Measurements from ENCODE around the gene MACROD2. TPM values are rescaled to one million over a fixed set of nuclear protein-coding genes. Genes with fewer than 3 reads are reported as not detected.

Gene MACROD2
- total and polyA plus RNA-seq, 9 donors, result 2.0 to 4.9 (median 3.1) TPM

GRCh38 chr20:14556206-14556605, 560.9 kb downstream of the MACROD2 start:
- H3K27me3 ChIP-seq (ENCODE audit: control insufficient read depth, insufficient read depth, low read length), result no peaks in the 10 kb centered on the region
- no peaks in the 10 kb centered on the region for H3K36me3 ChIP-seq (ENCODE audit: control insufficient read depth, insufficient read depth, low read length)
- WGBS (ENCODE audit: insufficient coverage), result no CpG with 5 or more reads among the region's 2 CpGs
- no peaks in the 10 kb centered on the region for H3K9me3 ChIP-seq (replicated peaks; ENCODE audit: control insufficient read depth, low read depth, low read length)
- no peaks in the 10 kb centered on the region for H3K4me1 ChIP-seq (ENCODE audit: control insufficient read depth, insufficient read depth, low read length)
- DNase-seq, result no peak
- H3K4me3 ChIP-seq (ENCODE audit: low read length), result no peak overlapping the region
- H3K27ac ChIP-seq (ENCODE audit: low read length), result no peak overlapping the region

DNA sequence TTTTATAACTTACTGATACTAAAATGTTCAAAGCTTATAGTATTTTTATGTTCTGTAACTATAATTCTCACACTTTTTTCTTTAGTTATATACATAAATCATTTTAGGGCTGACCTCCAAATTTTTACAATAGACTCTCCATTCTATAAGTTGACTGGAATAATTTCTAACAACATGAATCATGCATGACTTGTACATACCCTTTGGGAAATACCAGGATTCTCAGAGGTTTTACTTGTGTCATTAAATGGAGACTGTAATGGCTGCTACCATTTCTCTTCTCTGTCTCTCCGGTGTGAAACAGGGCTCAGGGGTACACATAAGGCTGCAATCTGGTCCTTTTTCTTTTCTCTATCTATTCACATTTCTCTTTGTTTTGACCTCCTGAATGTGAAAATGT, 564.3 kb downstream of the MACROD2 start:
- no CpG with 5 or more reads among the region's 1 CpG for WGBS (ENCODE audit: insufficient coverage)
- no peaks in the 10 kb centered on the region for H3K4me1 ChIP-seq (ENCODE audit: control insufficient read depth, insufficient read depth, low read length)
- H3K27ac ChIP-seq (ENCODE audit: low read length), result no peak overlapping the region
- H3K9me3 ChIP-seq (replicated peaks; ENCODE audit: control insufficient read depth, low read depth, low read length), result no peaks in the 10 kb centered on the region
- no peak overlapping the region for H3K4me3 ChIP-seq (ENCODE audit: low read length)
- no peak for DNase-seq
- no peaks in the 10 kb centered on the region for H3K36me3 ChIP-seq (ENCODE audit: control insufficient read depth, insufficient read depth, low read length)
- H3K27me3 ChIP-seq (ENCODE audit: control insufficient read depth, insufficient read depth, low read length), result no peaks in the 10 kb centered on the region

DNA sequence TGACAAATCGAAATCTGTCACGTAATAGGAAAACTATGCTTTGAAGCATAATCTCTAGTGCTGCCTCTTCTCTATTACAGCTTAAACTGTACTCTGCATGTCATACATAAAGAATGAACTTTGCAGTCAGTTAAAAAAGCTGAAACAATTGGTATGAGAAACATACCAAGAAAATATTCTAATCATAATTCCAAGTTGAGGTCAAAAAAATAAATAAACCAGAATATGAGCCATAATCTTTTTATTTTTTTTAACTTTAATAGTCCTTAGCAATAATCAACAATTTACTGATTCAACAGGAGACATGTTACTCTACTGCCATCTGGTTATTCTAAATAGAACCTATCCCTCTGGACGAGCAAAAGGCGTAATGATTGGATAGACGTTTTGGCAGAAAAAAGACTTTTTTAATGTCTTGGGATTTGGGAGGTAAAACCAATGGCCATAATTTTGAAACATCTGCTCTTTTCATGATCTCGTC, 566.5 kb downstream of the MACROD2 start:
- Histone ChIP-seq H3K4me1 (ENCODE audit: control insufficient read depth, insufficient read depth, low read length) (no peaks in the 10 kb centered on the region), H3K36me3 (ENCODE audit: control insufficient read depth, insufficient read depth, low read length) (no peaks in the 10 kb centered on the region), H3K4me3 (ENCODE audit: low read length) (no peak overlapping the region), H3K27ac (ENCODE audit: low read length) (no peak overlapping the region), H3K27me3 (ENCODE audit: control insufficient read depth, insufficient read depth, low read length) (no peaks in the 10 kb centered on the region), H3K9me3 (replicated peaks; ENCODE audit: control insufficient read depth, low read depth, low read length) (no peaks in the 10 kb centered on the region)
- peak; percentile 94 for DNase-seq
- no CpG with 5 or more reads among the region's 6 CpGs for WGBS (ENCODE audit: insufficient coverage)

- Histone ChIP-seq H3K27ac (ENCODE audit: low read length) (no peak overlapping the region), H3K4me3 (ENCODE audit: low read length) (no peak overlapping the region), H3K27me3 (ENCODE audit: control insufficient read depth, insufficient read depth, low read length) (no peaks in the 10 kb centered on the region), H3K4me1 (ENCODE audit: control insufficient read depth, insufficient read depth, low read length) (no peaks in the 10 kb centered on the region), H3K36me3 (ENCODE audit: control insufficient read depth, insufficient read depth, low read length) (no peaks in the 10 kb centered on the region), H3K9me3 (replicated peaks; ENCODE audit: control insufficient read depth, low read depth, low read length) (no peaks in the 10 kb centered on the region)
- no CpG with 5 or more reads among the region's 2 CpGs for WGBS (ENCODE audit: insufficient coverage)
- DNase-seq, result no peak
These were observed 567.7 kb downstream of the MACROD2 start for GRCh38 chr20:14562981-14563380.

DNA sequence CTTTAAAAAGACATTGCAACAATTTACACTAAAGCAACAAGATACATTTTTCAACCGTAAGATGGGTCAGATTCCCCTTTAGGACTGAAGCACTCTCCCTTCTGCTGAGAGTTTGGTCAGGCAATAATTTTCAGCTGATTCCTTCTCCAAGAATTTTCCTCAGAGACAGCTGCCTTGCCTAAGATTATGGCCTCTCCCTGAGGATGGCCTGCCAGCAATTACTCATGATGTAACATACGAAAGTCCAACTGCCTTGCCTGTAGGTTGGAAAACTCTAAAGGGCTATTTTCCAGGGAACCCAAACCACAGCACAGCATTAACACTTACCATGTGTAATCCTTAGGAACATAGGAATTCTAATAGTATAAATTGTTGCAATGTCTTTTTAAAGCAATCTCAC, 571.2 kb downstream of the MACROD2 start:
- H3K4me1 ChIP-seq (ENCODE audit: control insufficient read depth, insufficient read depth, low read length), result no peaks in the 10 kb centered on the region
- H3K4me3 ChIP-seq (ENCODE audit: low read length), result no peak overlapping the region
- no peak overlapping the region for H3K27ac ChIP-seq (ENCODE audit: low read length)
- H3K9me3 ChIP-seq (replicated peaks; ENCODE audit: control insufficient read depth, low read depth, low read length), result no peaks in the 10 kb centered on the region
- DNase-seq, result peak; percentile 87
- no peaks in the 10 kb centered on the region for H3K27me3 ChIP-seq (ENCODE audit: control insufficient read depth, insufficient read depth, low read length)
- no peaks in the 10 kb centered on the region for H3K36me3 ChIP-seq (ENCODE audit: control insufficient read depth, insufficient read depth, low read length)
- 44% methylated on average over 1 of the region's 2 CpGs for WGBS (ENCODE audit: insufficient coverage)

DNA sequence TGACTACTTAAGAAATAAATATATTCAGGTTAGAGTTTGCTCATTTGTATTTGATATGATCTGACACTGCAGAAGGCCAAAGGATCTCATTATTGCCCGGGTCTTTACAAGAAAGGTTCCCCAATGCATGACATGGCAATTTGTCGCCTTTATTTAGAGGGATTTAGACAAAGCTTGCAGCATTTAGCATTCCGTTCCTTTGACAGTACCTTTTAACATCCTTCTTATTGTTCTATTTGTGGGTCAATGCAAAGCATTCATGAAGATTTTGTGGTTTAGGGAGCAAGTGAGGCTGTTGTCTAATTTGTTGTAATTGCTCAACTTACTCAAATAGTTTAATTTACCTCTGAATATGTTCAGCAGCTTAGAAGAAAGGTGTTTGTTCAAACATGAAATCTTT, 572.9 kb downstream of the MACROD2 start:
- H3K27me3 ChIP-seq (ENCODE audit: control insufficient read depth, insufficient read depth, low read length), result no peaks in the 10 kb centered on the region
- H3K36me3 ChIP-seq (ENCODE audit: control insufficient read depth, insufficient read depth, low read length), result no peaks in the 10 kb centered on the region
- no peak for DNase-seq
- WGBS (ENCODE audit: insufficient coverage), result no CpG with 5 or more reads among the region's 3 CpGs
- H3K4me3 ChIP-seq (ENCODE audit: low read length), result no peak overlapping the region
- H3K4me1 ChIP-seq (ENCODE audit: control insufficient read depth, insufficient read depth, low read length), result no peaks in the 10 kb centered on the region
- no peak overlapping the region for H3K27ac ChIP-seq (ENCODE audit: low read length)
- no peaks in the 10 kb centered on the region for H3K9me3 ChIP-seq (replicated peaks; ENCODE audit: control insufficient read depth, low read depth, low read length)

DNA sequence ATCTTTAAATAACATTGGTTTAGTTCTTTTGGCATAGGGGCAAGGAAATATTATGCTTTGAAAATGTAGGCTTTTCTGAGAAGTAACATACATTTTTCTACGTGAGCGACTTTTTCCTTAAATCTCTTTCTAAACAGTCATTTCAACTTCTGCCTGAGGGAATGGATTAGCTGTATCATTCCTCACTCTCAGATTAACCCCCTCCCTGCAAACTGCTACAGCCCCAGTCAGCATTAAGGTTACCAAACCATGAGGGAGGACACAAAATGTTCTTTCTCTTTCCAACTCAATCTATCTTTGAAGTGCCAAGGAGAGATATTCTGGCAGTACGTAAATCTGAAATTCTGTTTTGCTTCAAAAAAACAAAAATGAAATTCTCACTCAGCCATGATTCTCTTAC, 573.4 kb downstream of the MACROD2 start:
- no peak for DNase-seq
- no peaks in the 10 kb centered on the region for H3K27me3 ChIP-seq (ENCODE audit: control insufficient read depth, insufficient read depth, low read length)
- no CpG with 5 or more reads among the region's 3 CpGs for WGBS (ENCODE audit: insufficient coverage)

DNA sequence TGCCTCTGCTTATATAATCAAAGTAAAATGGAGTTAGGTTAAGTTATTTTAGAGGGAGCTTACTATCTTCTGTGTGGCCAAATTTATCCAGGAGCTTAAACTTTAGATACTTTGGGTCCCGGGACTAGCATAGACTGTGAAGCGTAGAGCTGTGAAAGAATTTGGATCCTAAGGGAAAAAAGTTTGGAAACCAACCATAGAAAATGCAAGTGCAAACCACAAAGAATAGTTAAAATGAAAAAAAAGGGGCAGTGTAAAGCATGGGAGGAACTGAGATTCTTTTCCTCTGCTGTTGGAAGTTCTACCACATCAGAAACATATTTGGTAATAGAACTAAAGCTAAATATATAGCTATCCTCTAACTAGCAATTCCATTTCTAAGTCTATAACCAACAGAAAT, 574.3 kb downstream of the MACROD2 start:
- no CpG with 5 or more reads among the region's 2 CpGs for WGBS (ENCODE audit: insufficient coverage)
- no peak overlapping the region for H3K4me3 ChIP-seq (ENCODE audit: low read length)
- DNase-seq, result peak; percentile 21
- no peaks in the 10 kb centered on the region for H3K4me1 ChIP-seq (ENCODE audit: control insufficient read depth, insufficient read depth, low read length)
- H3K36me3 ChIP-seq (ENCODE audit: control insufficient read depth, insufficient read depth, low read length), result no peaks in the 10 kb centered on the region
- no peaks in the 10 kb centered on the region for H3K27me3 ChIP-seq (ENCODE audit: control insufficient read depth, insufficient read depth, low read length)
- H3K9me3 ChIP-seq (replicated peaks; ENCODE audit: control insufficient read depth, low read depth, low read length), result no peaks in the 10 kb centered on the region
- H3K27ac ChIP-seq (ENCODE audit: low read length), result no peak overlapping the region

More for the DNA sequence above, 573.4 kb downstream of the MACROD2 start:
- no peak overlapping the region for H3K4me3 ChIP-seq (ENCODE audit: low read length)
- H3K9me3 ChIP-seq (replicated peaks; ENCODE audit: control insufficient read depth, low read depth, low read length), result no peaks in the 10 kb centered on the region
- H3K36me3 ChIP-seq (ENCODE audit: control insufficient read depth, insufficient read depth, low read length), result no peaks in the 10 kb centered on the region
- H3K27ac ChIP-seq (ENCODE audit: low read length), result no peak overlapping the region
- H3K4me1 ChIP-seq (ENCODE audit: control insufficient read depth, insufficient read depth, low read length), result no peaks in the 10 kb centered on the region

DNA sequence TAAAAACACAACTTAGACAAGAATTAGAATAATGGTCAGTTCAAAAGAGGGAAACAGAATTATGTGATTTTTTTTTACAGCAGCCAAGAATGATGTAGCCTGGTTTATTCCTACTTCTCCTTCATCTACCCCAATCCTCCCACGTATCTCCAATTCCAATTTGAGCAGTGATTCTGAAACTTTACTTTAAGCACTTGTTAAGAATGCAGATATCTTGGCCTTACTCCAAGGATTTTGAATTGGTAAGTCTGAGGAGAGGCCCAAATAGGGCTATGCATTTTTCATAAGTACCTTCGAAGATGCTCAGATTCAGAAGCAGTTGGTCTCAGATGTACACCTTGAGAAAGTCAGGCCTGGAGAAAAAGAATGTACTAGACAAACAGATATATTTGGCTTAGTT, 575.5 kb downstream of the MACROD2 start:
- Histone ChIP-seq H3K27me3 (ENCODE audit: control insufficient read depth, insufficient read depth, low read length) (no peaks in the 10 kb centered on the region), H3K27ac (ENCODE audit: low read length) (no peak overlapping the region), H3K4me1 (ENCODE audit: control insufficient read depth, insufficient read depth, low read length) (no peaks in the 10 kb centered on the region), H3K36me3 (ENCODE audit: control insufficient read depth, insufficient read depth, low read length) (no peaks in the 10 kb centered on the region), H3K9me3 (replicated peaks; ENCODE audit: control insufficient read depth, low read depth, low read length) (no peaks in the 10 kb centered on the region), H3K4me3 (ENCODE audit: low read length) (no peak overlapping the region)
- DNase-seq, result peak; percentile 10
- no CpG with 5 or more reads among the region's 2 CpGs for WGBS (ENCODE audit: insufficient coverage)

DNA sequence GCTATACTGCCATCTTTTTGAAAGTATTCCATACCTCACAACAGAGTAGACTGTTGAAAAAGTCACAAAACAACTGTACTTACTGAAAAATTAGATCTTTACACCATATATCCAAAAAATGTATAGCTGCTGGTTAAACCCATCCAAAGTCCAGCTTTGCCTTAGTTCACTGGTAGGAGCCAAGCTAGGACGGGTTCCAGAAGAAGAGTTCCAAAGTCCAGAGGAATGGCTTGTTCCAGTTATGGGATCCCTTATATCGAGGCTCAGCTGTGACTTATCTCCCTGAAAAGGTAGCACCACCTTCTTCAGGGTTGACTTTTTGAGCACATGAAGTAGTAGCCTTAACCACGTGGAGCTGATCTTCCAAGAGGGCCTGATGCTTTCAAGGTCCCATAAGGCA, 578.4 kb downstream of the MACROD2 start:
- Histone ChIP-seq H3K4me3 (ENCODE audit: low read length) (no peak overlapping the region), H3K27ac (ENCODE audit: low read length) (no peak overlapping the region), H3K9me3 (replicated peaks; ENCODE audit: control insufficient read depth, low read depth, low read length) (no peaks in the 10 kb centered on the region), H3K36me3 (ENCODE audit: control insufficient read depth, insufficient read depth, low read length) (no peaks in the 10 kb centered on the region), H3K27me3 (ENCODE audit: control insufficient read depth, insufficient read depth, low read length) (no peaks in the 10 kb centered on the region), H3K4me1 (ENCODE audit: control insufficient read depth, insufficient read depth, low read length) (no peaks in the 10 kb centered on the region)
- WGBS (ENCODE audit: insufficient coverage), result 93% methylated on average over 3 of the region's 3 CpGs
- no peak for DNase-seq

DNA sequence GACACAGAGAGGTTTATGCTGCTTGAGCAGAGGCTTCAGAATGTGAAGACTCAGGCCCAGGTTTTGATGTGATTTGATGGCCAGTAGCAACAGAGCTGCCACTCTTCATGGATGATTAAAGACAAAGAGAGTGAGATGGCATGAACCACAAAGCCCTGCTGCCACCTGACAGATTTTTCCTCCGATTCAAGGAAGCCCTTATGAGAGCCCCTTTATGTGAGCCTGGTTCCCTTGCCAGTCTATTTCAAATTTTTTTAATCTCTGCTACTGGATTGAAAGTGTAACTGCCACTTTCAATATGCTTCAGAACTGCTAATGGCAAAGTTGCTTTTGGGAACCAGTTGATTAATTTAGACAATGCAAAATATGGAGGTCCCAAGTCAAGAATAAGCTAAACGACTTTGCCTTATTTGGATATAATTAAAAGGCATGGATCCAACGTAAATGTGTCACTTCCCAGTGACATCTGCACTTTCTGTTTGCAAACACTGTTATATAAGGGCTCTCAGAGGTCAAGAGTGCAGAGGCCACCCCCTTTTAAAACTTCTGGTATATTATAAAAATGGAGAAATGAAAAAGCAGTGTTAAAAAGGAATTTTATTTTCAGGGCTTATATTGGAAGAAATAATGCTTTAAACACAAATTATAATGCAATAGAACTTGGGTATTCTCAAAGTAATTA, 581.0 kb downstream of the MACROD2 start:
- 50% methylated on average over 1 of the region's 3 CpGs for whole genome bisulfite sequencing (ENCODE audit: insufficient coverage)
- Histone ChIP-seq H3K4me1 (ENCODE audit: control insufficient read depth, insufficient read depth, low read length) (no peaks in the 10 kb centered on the region), H3K27ac (ENCODE audit: low read length) (no peak overlapping the region), H3K4me3 (ENCODE audit: low read length) (no peak overlapping the region), H3K27me3 (ENCODE audit: control insufficient read depth, insufficient read depth, low read length) (no peaks in the 10 kb centered on the region), H3K9me3 (replicated peaks; ENCODE audit: control insufficient read depth, low read depth, low read length) (no peaks in the 10 kb centered on the region), H3K36me3 (ENCODE audit: control insufficient read depth, insufficient read depth, low read length) (no peaks in the 10 kb centered on the region)
- no peak for DNase-seq
